ENCODE measurements around the gene MALRD1.
"Not testable (repeated sequence)": the region's sequence is repeated elsewhere in the genome, so short reads cannot be mapped to it uniquely, and the experiment has no call there.

MALRD1 gene

DNA sequence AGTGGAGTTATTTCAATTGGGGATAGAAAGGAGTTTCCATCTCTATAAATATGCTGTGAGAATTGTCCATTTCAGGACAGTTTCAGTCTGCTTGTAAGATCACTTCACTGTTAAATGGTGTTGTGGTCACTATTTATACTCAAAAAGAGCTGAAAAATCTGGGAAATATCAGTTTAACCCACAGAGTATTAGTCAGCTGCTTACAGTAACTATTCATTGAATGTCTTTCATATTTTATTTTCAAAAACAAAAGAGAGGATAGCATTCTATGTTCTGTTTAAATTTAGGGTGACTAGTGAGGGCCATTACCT lies 682.3 kb downstream of the MALRD1 start:
- no peak for TF ChIP-seq EZH2phosphoT487 (IDR thresholded peaks at IDR 0.05; ENCODE audit: low read depth)
- TF ChIP-seq, protein P1, sequence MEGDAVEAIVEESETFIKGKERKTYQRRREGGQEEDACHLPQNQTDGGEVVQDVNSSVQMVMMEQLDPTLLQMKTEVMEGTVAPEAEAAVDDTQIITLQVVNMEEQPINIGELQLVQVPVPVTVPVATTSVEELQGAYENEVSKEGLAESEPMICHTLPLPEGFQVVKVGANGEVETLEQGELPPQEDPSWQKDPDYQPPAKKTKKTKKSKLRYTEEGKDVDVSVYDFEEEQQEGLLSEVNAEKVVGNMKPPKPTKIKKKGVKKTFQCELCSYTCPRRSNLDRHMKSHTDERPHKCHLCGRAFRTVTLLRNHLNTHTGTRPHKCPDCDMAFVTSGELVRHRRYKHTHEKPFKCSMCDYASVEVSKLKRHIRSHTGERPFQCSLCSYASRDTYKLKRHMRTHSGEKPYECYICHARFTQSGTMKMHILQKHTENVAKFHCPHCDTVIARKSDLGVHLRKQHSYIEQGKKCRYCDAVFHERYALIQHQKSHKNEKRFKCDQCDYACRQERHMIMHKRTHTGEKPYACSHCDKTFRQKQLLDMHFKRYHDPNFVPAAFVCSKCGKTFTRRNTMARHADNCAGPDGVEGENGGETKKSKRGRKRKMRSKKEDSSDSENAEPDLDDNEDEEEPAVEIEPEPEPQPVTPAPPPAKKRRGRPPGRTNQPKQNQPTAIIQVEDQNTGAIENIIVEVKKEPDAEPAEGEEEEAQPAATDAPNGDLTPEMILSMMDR (IDR thresholded peaks at IDR 0.05; ENCODE audit: low read depth, low read length): no peak
- Histone ChIP-seq H3K4me3 (ENCODE audit: low read length) (no peak overlapping the region), H2AFZ (ENCODE audit: low read depth, low read length) (no peak overlapping the region), H3K27ac (ENCODE audit: low read length) (no peak overlapping the region), H3K9ac (ENCODE audit: low read length) (no peak overlapping the region), H4K20me1 (ENCODE audit: insufficient read depth, low read length) (no peaks in the 10 kb centered on the region), H3K79me2 (ENCODE audit: low read length) (no peaks in the 10 kb centered on the region), H3K36me3 (replicated peaks; ENCODE audit: low read depth, low read length) (no peaks in the 10 kb centered on the region), H3K9me3 (ENCODE audit: insufficient read depth, low read length) (no peaks in the 10 kb centered on the region), H3K4me1 (ENCODE audit: low read length) (no peaks in the 10 kb centered on the region), H3K27me3 (ENCODE audit: low read depth, low read length) (no peaks in the 10 kb centered on the region), H3K4me2 (ENCODE audit: low read length) (no peak overlapping the region)

DNA sequence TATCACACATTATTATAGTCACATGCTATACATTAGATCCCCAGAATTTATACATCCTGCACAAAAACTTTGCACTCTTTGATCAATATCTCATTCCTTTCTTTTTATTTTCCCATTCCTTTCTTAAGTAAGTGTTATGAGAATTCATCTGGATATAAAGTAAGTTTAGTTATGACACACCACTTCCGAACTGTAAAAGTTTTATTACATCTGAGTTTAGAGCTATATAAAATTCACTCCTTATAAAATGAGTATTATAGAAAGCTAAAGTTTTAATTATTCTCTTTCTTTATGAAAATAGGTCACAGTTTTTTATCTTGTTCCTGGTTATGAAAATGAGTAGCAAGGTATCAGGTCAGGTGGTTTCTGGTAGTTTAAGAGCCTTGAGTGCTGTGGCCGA lies 683.0 kb downstream of the MALRD1 start:
- Histone ChIP-seq H3K4me2 (ENCODE audit: low read length) (no peak overlapping the region), H3K4me3 (ENCODE audit: low read length) (no peak overlapping the region), H3K79me2 (ENCODE audit: low read length) (no peaks in the 10 kb centered on the region), H3K27me3 (ENCODE audit: low read depth, low read length) (no peaks in the 10 kb centered on the region), H3K36me3 (replicated peaks; ENCODE audit: low read depth, low read length) (no peaks in the 10 kb centered on the region), H3K9ac (ENCODE audit: low read length) (no peak overlapping the region), H3K27ac (ENCODE audit: low read length) (no peak overlapping the region), H3K9me3 (ENCODE audit: insufficient read depth, low read length) (no peaks in the 10 kb centered on the region), H4K20me1 (ENCODE audit: insufficient read depth, low read length) (no peaks in the 10 kb centered on the region), H2AFZ (ENCODE audit: low read depth, low read length) (no peak overlapping the region), H3K4me1 (ENCODE audit: low read length) (no peaks in the 10 kb centered on the region)
- TF ChIP-seq EZH2phosphoT487 (IDR thresholded peaks at IDR 0.05; ENCODE audit: low read depth): no peak
- TF ChIP-seq, protein P1 (IDR thresholded peaks at IDR 0.05; ENCODE audit: low read depth, low read length): no peak

- no peak for TF ChIP-seq EZH2phosphoT487 (IDR thresholded peaks at IDR 0.05; ENCODE audit: low read depth)
- TF ChIP-seq, protein P1 (IDR thresholded peaks at IDR 0.05; ENCODE audit: low read depth, low read length): no peak
- no peaks in the 10 kb centered on the region for H3K4me1 ChIP-seq (ENCODE audit: low read length)
- H3K27ac ChIP-seq (ENCODE audit: low read length): no peak overlapping the region
- no peaks in the 10 kb centered on the region for H3K27me3 ChIP-seq (ENCODE audit: low read depth, low read length)
- no peak overlapping the region for H3K4me3 ChIP-seq (ENCODE audit: low read length)
- H3K9me3 ChIP-seq (ENCODE audit: insufficient read depth, low read length): no peaks in the 10 kb centered on the region
- no peak overlapping the region for H2AFZ ChIP-seq (ENCODE audit: low read depth, low read length)
- H4K20me1 ChIP-seq (ENCODE audit: insufficient read depth, low read length): no peaks in the 10 kb centered on the region
- no peaks in the 10 kb centered on the region for H3K36me3 ChIP-seq (replicated peaks; ENCODE audit: low read depth, low read length)
- no peaks in the 10 kb centered on the region for H3K79me2 ChIP-seq (ENCODE audit: low read length)
- H3K9ac ChIP-seq (ENCODE audit: low read length): no peak overlapping the region
- H3K4me2 ChIP-seq (ENCODE audit: low read length): no peak overlapping the region
Observed at GRCh38 chr10:19738440-19738839, 689.8 kb downstream of the MALRD1 start.

DNA sequence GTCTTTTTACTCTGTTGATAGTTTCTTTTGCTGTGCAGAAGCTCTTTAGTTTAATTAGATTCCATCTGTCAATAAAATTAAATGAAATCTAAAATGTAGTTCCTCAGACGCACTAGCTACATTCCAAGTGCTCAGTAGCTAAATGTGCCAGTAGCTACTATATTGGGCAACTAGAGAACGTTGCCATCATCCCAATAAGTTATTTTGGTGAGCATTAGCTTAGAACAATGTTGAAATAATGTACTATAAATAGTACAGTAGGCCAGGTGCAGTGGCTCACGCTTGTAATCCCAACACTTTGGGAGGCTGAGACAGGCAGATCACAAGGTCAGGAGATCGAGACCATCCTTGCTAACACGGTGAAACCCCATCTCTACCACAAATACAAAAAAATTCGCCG lies 690.6 kb downstream of the MALRD1 start:
- not testable (repeated sequence) for H3K36me3 ChIP-seq (replicated peaks; ENCODE audit: low read depth, low read length); H3K27ac ChIP-seq (ENCODE audit: low read length); H3K27me3 ChIP-seq (ENCODE audit: low read depth, low read length); H2AFZ ChIP-seq (ENCODE audit: low read depth, low read length); H3K4me3 ChIP-seq (ENCODE audit: low read length); H3K79me2 ChIP-seq (ENCODE audit: low read length); H3K9ac ChIP-seq (ENCODE audit: low read length); H3K9me3 ChIP-seq (ENCODE audit: insufficient read depth, low read length); H3K4me1 ChIP-seq (ENCODE audit: low read length); H3K4me2 ChIP-seq (ENCODE audit: low read length); H4K20me1 ChIP-seq (ENCODE audit: insufficient read depth, low read length)

GRCh38 chr10:19742144-19742543 lies 693.5 kb downstream of the MALRD1 start:
- not testable (repeated sequence) for H3K4me3 ChIP-seq (ENCODE audit: low read length); H3K36me3 ChIP-seq (replicated peaks; ENCODE audit: low read depth, low read length); H3K4me1 ChIP-seq (ENCODE audit: low read length); H4K20me1 ChIP-seq (ENCODE audit: insufficient read depth, low read length); H3K9ac ChIP-seq (ENCODE audit: low read length); H3K27me3 ChIP-seq (ENCODE audit: low read depth, low read length); H3K27ac ChIP-seq (ENCODE audit: low read length); H2AFZ ChIP-seq (ENCODE audit: low read depth, low read length); H3K79me2 ChIP-seq (ENCODE audit: low read length); H3K9me3 ChIP-seq (ENCODE audit: insufficient read depth, low read length); H3K4me2 ChIP-seq (ENCODE audit: low read length)

All from OCI-LY3 (cell line).